Esophagus muscularis mucosa (tissue), 3 donors: ENCODE measurements around the gene UBAC2.

ENCODE experiments used
- CTCF ChIP-seq, 3 experiments: fragments of 200-600 bp in 2 of 3; fragments of 450-650 bp in 1 of 3; sonication (generic) in 2 of 3; IDR thresholded peaks; one replicate each; pipeline ENCODE4 v1.5.1; 2017 to 2019; ENCODE audit warnings: antibody characterized with exemption in 3 of 3, mild to moderate bottlenecking in 2 of 3, moderate library complexity in 1 of 3
- POLR2A ChIP-seq: fragments of 450-650 bp; IDR thresholded peaks from one replicate; pipeline ENCODE4 v1.6.1; 2017; ENCODE audit warnings: antibody characterized with exemption, moderate library complexity, mild to moderate bottlenecking, low read depth
- POLR2AphosphoS5 ChIP-seq, 2 donors: sonication (generic); formaldehyde crosslinking; IDR thresholded peaks; one replicate each; pipeline ENCODE4 v1.6.1; 2017; ENCODE audit warnings: antibody characterized with exemption in 2 of 2

GRCh38 chr13:99162567-99163361 lies 37.9 kb upstream of the UBAC2 start:
- TF ChIP-seq POLR2A (no peak), CTCF (IDR thresholded peaks at IDR 0.05) (no peak), POLR2AphosphoS5 (IDR thresholded peaks at IDR 0.05) (no peak)
